COLO829 (cell line): ENCODE measurements around the gene OR4E2.
"Not testable (repeated sequence)": the region's sequence is repeated elsewhere in the genome, so short reads cannot be mapped to it uniquely, and the experiment has no call there.

Source experiments
- DNase-seq: peaks from one replicate; pipeline ENCODE4 v3.0.0; 2012; ENCODE audit warnings: low spot score

OR4E2 gene

DNA sequence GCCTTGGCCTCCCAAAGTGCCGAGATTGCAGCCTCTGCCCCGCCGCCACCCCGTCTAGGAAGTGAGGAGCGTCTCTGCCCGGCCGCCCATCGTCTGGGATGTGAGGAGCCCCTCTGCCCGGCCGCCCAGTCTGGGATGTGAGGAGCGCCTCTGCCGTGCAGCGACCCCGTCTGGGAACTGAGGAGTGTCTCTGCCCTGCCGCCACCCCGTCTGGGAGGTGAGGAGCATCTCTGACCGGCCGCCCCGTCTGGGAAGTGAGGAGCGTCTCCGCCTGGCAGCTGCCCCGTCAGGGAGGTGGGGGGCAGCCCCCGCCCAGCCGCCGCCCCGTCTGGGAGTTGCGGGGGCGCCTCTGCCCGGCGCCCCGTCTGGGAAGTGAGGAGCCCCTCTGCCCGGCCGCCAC lies 44.0 kb downstream of the OR4E2 start:
- DNase-seq = not testable (repeated sequence)

DNA sequence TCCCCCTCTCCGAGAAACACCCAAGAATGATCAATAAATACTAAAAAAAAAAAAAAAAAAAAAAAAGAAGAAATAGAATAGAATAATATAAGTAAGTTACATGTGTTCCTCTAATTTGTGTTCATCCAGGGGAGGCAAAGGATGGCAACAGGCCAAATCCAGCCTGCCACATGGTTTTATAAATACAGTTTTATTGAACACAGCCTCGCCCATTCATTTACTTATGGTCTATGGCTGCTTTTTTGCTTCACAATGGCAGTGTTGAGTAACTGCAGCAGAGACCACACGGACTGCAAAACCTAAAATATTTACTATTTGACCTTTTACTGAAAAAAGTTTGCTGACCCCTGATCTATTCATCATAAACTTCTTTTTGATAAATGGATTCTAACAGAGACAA lies 44.9 kb downstream of the OR4E2 start:
- not testable (repeated sequence) for DNase-seq

- DNase-seq = no peak
These were observed 45.9 kb downstream of the OR4E2 start for GRCh38 chr14:21699551-21699950.

GRCh38 chr14:21702316-21702715 lies 48.7 kb downstream of the OR4E2 start:
- DNase-seq = no peak

DNA sequence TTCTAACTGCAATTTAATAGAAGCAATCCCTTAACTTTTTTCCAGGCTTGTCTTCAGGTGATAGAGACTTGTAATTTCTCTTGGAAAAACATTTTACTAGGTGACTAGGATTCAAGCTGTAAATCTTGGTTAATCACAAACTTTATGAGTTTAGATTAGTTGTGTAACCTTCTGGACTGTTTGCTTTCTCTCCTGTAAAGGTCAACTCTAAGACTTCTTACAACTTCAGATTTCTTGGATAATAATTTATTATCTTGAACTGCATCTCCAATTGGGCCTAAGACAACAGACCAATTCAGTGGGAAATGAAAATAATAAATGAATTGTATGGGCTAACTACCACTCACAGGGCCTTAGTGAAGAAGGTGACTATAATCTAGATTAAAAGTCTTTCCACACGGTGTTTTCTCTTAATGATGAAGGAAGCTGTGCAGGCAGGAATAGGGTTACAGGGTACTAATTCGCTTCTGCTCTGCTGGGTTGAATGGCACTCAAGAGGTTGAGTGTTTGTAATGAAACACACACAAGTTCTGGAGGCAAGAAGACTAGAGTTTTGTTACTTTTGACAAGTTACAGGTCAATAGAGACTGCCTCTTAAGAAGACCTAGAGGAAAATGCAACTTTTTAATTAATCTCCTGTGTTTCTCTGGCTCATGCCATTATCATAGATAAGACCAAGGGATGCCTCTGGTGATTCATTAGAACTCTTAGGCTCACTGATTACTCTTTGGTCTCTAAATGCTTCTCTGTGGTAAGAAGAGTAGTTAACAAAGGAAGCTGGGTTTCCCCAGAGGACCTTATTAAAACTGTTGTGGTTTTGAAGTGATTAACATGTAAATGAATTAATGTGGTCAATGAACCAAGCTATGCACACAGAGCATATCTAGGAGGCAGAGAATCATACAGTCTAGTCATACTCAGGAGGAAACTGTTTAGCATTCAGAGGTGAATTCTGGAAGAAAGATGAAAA lies 50.0 kb downstream of the OR4E2 start:
- no peak for DNase-seq

GRCh38 chr14:21704338-21704737 lies 50.7 kb downstream of the OR4E2 start:
- no peak for DNase-seq

GRCh38 chr14:21711360-21711961 lies 57.8 kb downstream of the OR4E2 start:
- DNase-seq = peak; percentile 48

- no peak for DNase-seq
These were observed 58.4 kb downstream of the OR4E2 start for GRCh38 chr14:21712036-21712435.

GRCh38 chr14:21714318-21714929 lies 60.8 kb downstream of the OR4E2 start:
- DNase-seq = no peak
